Lower lobe of right lung (tissue), 2 donors: Measurements from ENCODE around the gene RAP1A. TPM values are rescaled to one million over a fixed set of nuclear protein-coding genes. Genes with fewer than 3 reads are reported as not detected.

Experiments used
- ATAC-seq, 2 donors: fragments of 200-7000 bp; cut with Tn5 transposase; one replicate each; pipeline ENCODE4 v1.9.1; 2020 to 2022; ENCODE audit warnings: mild to moderate bottlenecking in 2 of 2, moderate library complexity in 2 of 2
- DNase-seq: peaks from one replicate; pipeline ENCODE4 v3.0.0-alpha.2; 2020
- H3K27ac ChIP-seq: fragments of 200-600 bp; one replicate; pipeline ENCODE4 v1.8.0; 2022
- H3K27me3 ChIP-seq: fragments of 200-600 bp; one replicate; pipeline ENCODE4 v1.8.0; 2022; ENCODE audit warnings: low read depth
- H3K36me3 ChIP-seq: fragments of 200-600 bp; one replicate; pipeline ENCODE4 v1.8.0; 2022; ENCODE audit warnings: mild to moderate bottlenecking
- H3K4me1 ChIP-seq: fragments of 200-600 bp; one replicate; pipeline ENCODE4 v1.8.0; 2022
- H3K4me3 ChIP-seq: fragments of 200-600 bp; one replicate; pipeline ENCODE4 v1.8.0; 2022; ENCODE audit warnings: mild to moderate bottlenecking
- H3K9me3 ChIP-seq: fragments of 200-600 bp; one replicate; pipeline ENCODE4 v1.8.0; 2022
- CTCF ChIP-seq: fragments of 200-600 bp; IDR thresholded peaks from one replicate; pipeline ENCODE4 v1.8.0; 2022; ENCODE audit warnings: antibody characterized with exemption, mild to moderate bottlenecking
- intact Hi-C: fragments of 100-400 bp; cut with DNase I; formaldehyde crosslinking; loops from one replicate; pipeline ENCODE4 v1.11.0; 2022
- total RNA-seq: library from RNA; stranded (reverse); fragmentation: NEBNext Ultra II Directional; extraction: Animal tissue kit (Norgen Biotek cat#: 25700); gene quantifications from one replicate; pipeline ENCODE4 v1.2.1, GENCODE V29; 2021
- donor health status: DM: no; HTN: yes; CAD: no; lungs with severe emphysema.

Gene RAP1A
- total RNA-seq, 1 donor from 2014 or later, result 134 TPM

- ATAC-seq, result no peak
- intact Hi-C loops, result no loop called here
Observed at GRCh38 chr1:111735858-111736544, 116.4 kb downstream of the RAP1A start.

GRCh38 chr1:111736548-111737215 is 117.1 kb downstream of the RAP1A start:
- no peak for TF ChIP-seq CTCF
- intact Hi-C loops, result no loop called here
- H3K27me3 ChIP-seq, result no peaks in the 10 kb centered on the region
- DNase-seq (no peak), ATAC-seq (no peak)
- H3K27ac ChIP-seq, result no peak overlapping the region
- H3K4me3 ChIP-seq, result no peak overlapping the region
- peaks cover 58% of the 10 kb centered on the region for H3K4me1 ChIP-seq
- no peaks in the 10 kb centered on the region for H3K36me3 ChIP-seq
- H3K9me3 ChIP-seq, result no peaks in the 10 kb centered on the region

More at GRCh38 chr1:111735858-111736544, 116.4 kb downstream of the RAP1A start:
- Histone ChIP-seq H3K36me3 (no peaks in the 10 kb centered on the region), H3K27me3 (no peaks in the 10 kb centered on the region), H3K9me3 (no peaks in the 10 kb centered on the region), H3K27ac (no peak overlapping the region), H3K4me1 (peaks cover 58% of the 10 kb centered on the region), H3K4me3 (no peak overlapping the region)
- no peak for TF ChIP-seq CTCF
- DNase-seq, result no peak

GRCh38 chr1:111737216-111738132 is 117.9 kb downstream of the RAP1A start:
- Histone ChIP-seq H3K4me3 (peak overlapping the region; percentile 77), H3K9me3 (no peaks in the 10 kb centered on the region), H3K36me3 (no peaks in the 10 kb centered on the region), H3K4me1 (peaks cover 58% of the 10 kb centered on the region), H3K27me3 (no peaks in the 10 kb centered on the region), H3K27ac (peak overlapping the region; percentile 90)
- ATAC-seq, result no peak
- intact Hi-C loops, result no loop called here
- DNase-seq, result no peak
- no peak for TF ChIP-seq CTCF

- DNase-seq, result no peak
- intact Hi-C loops, result no loop called here
- peak overlapping the region; percentile 77 for H3K4me3 ChIP-seq
- H3K36me3 ChIP-seq, result no peaks in the 10 kb centered on the region
- TF ChIP-seq CTCF, result no peak
- H3K9me3 ChIP-seq, result no peaks in the 10 kb centered on the region
- ATAC-seq, result no peak
- H3K27ac ChIP-seq, result peak overlapping the region; percentile 90
- no peaks in the 10 kb centered on the region for H3K27me3 ChIP-seq
- peaks cover 52% of the 10 kb centered on the region for H3K4me1 ChIP-seq
Observed at GRCh38 chr1:111738133-111738435, 118.5 kb downstream of the RAP1A start.

- intact Hi-C loops, result no loop called here
- H3K4me3 ChIP-seq, result peak overlapping the region; percentile 77
- no peak for TF ChIP-seq CTCF
- ATAC-seq (peak; percentile 82 to 87), DNase-seq (peak; percentile 81)
- peak overlapping the region; percentile 90 for H3K27ac ChIP-seq
- no peaks in the 10 kb centered on the region for H3K27me3 ChIP-seq
- H3K36me3 ChIP-seq, result no peaks in the 10 kb centered on the region
- no peaks in the 10 kb centered on the region for H3K9me3 ChIP-seq
- H3K4me1 ChIP-seq, result peaks cover 47% of the 10 kb centered on the region
Observed at GRCh38 chr1:111738436-111739193, 119.0 kb downstream of the RAP1A start.
